ENCODE results near the gene CEBPE.
"Not testable (repeated sequence)": the region's sequence is repeated elsewhere in the genome, so short reads cannot be mapped to it uniquely, and the experiment has no call there.

The CEBPE gene

DNA sequence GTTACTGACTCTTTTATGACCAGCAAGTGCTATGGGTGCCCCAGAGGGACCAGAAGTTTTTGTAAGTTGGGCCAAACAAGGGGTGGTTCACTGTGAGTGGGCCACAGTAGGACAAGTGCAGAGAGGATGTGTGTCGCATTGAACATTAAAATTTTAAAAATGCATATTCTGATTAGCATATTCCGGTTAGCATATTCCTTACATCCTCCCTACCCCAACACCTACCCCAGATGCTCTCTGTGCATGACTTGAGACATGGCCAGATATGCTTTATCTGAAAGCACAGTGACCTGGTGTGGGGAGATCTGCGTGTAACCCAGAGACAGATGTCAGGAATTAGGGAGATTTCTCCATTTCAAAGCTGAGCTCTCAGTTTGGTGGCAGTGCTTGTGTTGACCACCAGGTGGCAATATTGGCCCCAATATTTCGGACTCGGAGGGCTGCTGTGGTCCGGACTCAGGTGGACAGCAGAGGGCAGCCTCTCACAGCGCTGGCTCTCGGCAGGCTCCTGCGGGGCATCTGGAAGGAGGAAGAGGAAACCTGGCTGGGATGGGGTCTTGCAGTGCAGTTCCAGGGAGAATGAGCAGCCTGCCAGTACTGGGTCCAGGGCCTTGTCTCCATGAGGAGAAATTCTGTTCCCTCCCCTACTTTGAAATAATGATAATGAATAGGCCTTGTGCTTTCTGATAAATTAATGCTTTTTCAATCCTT is 1.6 kb upstream of the CEBPE start:
- DNase-seq = peak; percentile 90 to 91

GRCh38 chr14:23119363-23120327 is 590 bp upstream of the CEBPE start:
- DNase-seq = no peak

DNA sequence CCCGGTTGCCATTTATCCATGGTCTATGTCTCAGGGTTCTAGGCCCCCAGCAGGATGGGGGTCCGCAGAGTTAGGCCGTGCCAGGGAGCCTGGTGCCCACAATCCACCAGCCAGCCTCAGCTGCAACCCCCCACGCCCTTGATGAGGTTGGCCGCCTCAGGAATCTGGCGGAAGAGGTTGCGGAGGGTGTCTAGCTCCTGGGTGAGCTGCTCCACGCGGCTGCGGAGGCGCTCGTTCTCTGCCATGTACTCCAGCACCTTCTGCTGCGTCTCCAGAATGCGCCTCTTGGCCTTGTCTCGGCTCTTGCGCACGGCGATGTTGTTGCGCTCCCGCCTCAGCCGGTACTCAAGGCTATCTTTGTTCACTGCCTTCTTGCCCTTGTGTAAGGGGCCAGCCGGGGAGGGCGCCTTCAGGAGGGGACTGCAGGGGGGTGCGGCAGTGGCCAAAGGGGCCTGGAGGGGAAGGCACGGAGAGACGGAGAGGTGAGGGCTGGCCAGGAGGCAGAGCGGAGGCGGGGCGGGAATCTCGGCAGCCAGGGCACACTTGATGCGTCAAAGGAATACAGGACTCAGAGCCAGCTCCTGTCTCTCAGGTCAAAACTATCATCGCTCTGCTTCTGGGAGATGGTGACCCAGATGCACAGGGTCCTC is 1.6 kb downstream of the CEBPE start:
- no peak for DNase-seq

GRCh38 chr14:23115918-23116317 is 3.1 kb downstream of the CEBPE start:
- no peak for DNase-seq

GRCh38 chr14:23115039-23115731 is 3.9 kb downstream of the CEBPE start:
- no peak for DNase-seq

DNA sequence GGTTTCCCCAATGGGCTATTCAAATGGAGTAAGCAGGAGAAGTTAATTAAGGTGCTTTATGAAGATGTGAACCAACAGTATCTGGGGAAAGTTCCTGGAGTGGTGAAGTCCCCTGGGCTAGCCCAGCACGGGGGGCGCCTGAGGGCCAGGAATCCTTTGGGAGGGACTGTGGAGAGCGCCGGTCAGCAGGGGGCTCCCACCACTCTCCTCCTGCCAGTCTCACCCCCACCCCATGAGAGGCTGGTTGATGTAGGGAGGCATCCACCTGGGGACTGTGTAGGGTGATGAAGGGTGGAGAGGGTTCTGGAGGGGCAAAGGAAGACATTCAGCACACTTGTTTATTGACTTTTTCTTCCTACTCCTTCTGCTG is 4.4 kb downstream of the CEBPE start:
- no peak for DNase-seq

GRCh38 chr14:23114120-23114458 is 5.0 kb downstream of the CEBPE start:
- no peak for DNase-seq

GRCh38 chr14:23113431-23114119 is 5.5 kb downstream of the CEBPE start:
- no peak for DNase-seq

DNA sequence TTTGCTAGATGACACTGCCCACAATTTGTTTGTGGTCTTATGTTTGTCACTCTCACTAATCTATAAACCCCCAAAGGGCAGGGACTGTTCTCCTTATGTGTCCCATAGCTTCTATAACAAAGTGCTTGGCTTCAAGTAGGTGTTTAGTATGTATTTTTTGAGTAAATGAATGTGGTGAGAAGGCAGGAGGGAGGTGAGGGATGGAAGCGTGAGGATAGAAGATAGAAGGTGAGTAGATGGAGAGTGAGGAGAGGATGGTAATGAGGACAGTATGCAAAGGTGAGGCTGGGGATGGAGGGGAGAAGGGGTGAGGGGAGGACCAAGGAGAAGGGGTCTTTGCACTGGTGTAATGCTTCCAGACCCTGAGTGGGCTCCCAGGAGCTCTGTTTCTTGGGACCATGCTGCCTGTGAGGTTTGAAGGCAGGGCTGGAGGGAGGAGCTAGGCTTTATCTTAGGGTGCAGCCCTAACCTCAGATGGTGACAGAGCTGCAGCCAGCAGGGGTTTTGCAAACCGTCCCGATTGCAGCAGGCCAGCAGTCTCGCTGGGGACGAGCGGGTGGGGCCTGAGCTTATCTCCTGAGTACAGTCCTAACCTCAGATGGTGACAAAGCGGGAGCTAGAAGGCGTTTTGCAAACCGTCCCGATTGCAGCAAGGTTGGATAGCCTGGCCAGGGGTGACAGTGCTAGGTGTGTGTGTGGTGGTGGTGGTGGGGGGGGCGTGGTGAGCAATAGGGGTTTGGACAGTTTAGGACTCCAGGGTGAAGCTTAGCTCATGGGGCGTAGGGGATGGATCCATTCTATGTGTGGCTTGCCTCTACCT is 6.5 kb downstream of the CEBPE start:
- no peak for DNase-seq

DNA sequence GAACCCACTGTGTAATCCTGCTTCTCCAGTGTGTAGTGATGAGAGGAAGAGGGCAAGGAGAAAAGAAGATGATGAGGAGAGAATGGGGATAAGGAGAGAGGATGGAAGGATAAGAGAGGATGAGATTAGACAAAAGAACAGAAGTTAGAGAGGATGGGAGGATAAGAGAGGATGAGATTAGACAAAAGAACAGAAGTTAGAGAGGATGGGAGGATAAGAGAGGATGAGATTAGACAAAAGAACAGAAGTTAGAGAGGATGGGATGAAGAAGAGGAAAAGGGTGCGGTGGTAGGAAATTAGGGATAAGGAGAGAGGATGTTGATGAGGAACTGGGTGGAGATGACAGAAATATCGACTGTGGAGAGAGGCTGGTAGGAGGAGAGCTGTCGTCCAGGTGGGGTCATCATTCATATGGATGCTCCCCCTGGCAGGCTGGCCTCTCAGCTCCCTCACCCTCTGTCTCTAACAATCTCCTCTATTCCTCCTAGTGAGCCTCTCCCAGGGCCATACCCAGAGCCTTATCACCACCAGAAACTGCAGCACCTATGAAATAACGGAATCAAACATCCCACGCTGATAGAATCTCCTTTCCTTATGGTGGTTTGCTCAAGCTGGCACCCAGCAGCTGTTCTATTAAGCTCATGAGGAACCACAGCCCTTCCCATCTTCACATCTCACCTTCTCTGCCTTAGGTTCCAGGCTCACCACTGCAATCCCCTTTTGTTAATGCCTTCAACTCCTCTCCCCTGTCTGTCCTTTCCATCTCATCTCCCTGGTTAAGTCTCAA is 8.3 kb downstream of the CEBPE start:
- no peak for DNase-seq

- no peak for DNase-seq
These were observed 9.3 kb downstream of the CEBPE start for GRCh38 chr14:23109769-23110168.

DNA sequence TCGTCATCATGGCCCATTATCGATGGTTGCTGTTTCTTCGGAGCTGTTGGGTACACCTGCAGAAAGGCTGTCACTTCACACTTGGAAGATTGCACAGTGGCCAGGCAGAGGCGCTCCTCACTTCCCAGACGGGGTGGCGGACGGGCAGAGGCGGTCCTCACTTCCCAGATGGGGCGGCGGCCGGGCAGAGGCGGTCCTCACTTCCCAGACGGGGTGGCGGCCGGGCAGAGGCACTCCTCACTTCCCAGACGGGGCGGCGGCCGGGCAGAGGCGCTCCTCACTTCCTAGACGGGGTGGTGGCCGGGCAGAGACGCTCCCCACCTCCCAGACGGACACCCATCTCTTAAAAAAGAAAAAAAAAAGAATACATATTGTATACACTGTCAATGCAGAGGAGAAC is 10.9 kb downstream of the CEBPE start:
- DNase-seq = not testable (repeated sequence)

GRCh38 chr14:23107620-23108019 is 11.4 kb downstream of the CEBPE start:
- DNase-seq = not testable (repeated sequence)

DNA sequence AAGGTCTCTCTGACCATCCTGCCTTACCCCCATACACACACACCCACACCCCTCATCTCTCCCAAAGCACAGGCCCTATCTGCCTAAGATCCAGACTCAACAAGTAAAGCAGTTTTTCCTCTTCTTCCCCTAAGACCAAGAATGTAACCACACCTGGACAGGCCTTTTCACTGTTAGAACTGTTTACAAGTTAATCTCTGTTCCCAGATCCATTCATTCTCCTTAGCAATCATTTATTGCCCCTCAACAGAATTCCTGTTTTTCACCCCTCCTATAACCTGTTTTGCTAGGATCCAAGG is 12.4 kb downstream of the CEBPE start:
- no peak for DNase-seq

- no peak for DNase-seq
These were observed 13.7 kb downstream of the CEBPE start for GRCh38 chr14:23105348-23105824.

- peak in 1 of 2 experiments; percentile 16 for DNase-seq
These were observed 14.3 kb downstream of the CEBPE start, which contains the start of gene CIROP for GRCh38 chr14:23104591-23105347. CIROP (minus strand) TSS chr14:23104989; CDS start chr14:23104920, 69 bp downstream.

DNA sequence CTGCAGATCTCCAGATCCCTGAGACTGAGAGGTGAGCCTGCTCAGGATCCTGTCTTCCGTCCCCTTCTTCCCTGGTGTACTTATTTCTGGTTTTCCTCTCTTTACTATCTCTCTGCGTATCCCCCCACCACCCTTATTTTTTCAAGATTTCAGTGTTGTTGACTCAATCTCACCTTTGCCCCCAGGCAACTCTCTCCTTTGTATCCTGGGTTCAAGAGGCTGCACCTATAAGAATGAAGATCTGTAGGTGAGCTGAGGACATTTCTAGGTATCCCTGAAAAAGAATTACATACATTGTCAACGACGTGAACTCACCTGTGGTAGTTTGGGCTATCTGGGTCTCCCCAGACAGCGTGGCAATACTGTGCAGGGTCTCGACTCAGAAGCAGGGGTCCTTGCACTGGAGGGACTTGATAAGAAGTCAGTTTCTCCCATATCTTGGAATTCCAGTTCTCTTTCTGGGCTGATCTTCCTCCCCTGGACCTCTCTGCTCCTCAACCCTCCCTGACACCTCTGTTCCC is 14.9 kb downstream of the CEBPE start:
- DNase-seq = no peak

GRCh38 chr14:23103581-23103980 is 15.5 kb downstream of the CEBPE start:
- DNase-seq = no peak

- DNase-seq = no peak
These were observed 16.3 kb downstream of the CEBPE start for GRCh38 chr14:23102801-23103200.
